GM12878 (cell line): Measurements from ENCODE around the gene C6orf52.
"Not testable (repeated sequence)": the region's sequence is repeated elsewhere in the genome, so short reads cannot be mapped to it uniquely, and the experiment has no call there.

ENCODE experiments used
- CBX3 ChIP-seq: fragments of 200-600 bp; sonication (generic); IDR thresholded peaks from 2 replicates; pipeline ENCODE4 v1.6.1; 2016; ENCODE audit warnings: low read depth, borderline replicate concordance
- POLR2A ChIP-seq: IDR thresholded peaks from 2 replicates; pipeline ENCODE4 v1.6.1; 2011; ENCODE audit warnings: low read depth, mild to moderate bottlenecking, low read length

DNA sequence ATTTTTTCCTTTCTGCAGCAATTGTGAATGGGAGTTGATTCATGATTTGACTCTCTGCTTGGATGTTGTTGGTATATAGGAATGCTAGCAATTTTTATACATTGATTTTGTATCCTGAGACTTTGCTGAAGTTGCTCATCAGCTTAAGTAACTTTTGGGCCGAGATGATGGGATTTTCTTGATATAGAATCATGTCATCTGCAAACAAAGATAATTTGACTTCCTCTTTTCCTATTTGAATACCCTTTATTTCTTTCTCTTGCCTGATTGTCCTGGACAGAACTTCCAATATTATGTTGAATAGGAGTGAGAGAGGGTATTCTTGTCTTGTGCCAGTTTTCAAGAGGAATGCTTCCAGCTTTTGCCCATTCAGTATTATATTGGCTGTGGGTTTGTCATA, 28.8 kb downstream of the C6orf52 start:
- TF ChIP-seq CBX3, POLR2A: not testable (repeated sequence)
